GM18499 (cell line): ENCODE results near the gene GTPBP4.
"Not testable (repeated sequence)": the region's sequence is repeated elsewhere in the genome, so short reads cannot be mapped to it uniquely, and the experiment has no call there.

Experiments used
- ATAC-seq: cut with Tn5 transposase; IDR thresholded peaks from one replicate; pipeline ENCODE4 v1.9.1; 2021; ENCODE audit warnings: moderate number of reproducible peaks; ENCODE audit not compliant: insufficient read depth, unreplicated experiment

GTPBP4 gene

DNA sequence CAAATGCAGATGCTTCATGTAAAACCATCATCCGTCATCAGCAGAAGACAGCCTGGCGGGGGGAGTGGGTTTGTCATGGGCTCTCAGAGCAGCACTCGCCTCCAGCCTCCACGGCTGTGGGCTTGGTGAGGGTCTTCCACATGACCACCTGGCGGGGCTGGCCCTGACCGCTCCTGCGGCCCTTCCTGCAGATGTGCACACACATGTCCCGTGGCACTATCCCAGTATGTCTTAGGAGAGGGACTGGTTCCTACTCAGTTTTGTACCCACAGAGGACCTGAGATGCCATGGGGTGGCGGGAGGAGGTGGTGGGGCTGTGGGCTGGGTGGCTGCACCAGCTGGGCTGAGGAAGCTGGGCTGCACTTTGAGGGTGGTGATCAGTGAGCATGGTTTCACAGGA, 32.7 kb downstream of the GTPBP4 start:
- no peak for ATAC-seq

DNA sequence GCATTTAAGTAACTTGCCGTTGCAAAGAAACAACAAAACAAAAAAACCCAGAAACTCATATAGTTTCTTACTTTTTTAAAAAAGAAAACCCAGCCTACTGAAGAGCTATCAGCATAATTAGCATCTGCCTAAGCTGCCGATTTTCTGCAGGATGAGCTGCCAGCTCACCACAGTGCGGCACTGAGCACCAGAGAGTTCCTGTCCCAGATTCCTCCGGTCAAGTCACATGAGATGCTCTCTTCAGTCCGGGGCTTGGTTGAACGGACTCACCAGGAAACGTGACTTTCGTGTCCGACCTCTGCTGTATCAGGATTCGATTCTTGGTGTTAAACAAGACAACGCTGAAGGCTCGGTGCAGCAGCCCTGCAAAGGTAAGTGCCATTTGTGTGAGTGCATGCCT, 34.2 kb downstream of the GTPBP4 start:
- ATAC-seq, result no peak

DNA sequence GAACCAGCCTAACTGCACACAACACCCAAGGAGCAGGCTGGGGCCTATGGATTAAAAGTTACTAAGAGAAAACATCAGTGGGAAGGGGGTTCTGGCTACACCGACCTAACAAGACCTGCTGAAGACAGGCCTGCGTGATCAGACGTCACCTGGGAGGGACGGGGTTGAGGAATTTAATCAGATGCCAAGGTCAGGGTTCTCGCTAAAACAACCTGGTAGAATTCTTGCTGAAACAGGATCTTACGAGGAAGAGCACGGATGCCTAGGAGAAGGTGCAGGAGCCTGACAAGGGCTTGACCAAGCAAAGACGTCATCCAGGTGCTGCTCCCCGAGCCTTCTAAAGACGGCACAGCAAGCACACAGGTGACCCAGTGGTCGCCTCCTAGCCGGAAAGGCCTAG, 35.9 kb downstream of the GTPBP4 start:
- no peak for ATAC-seq

GRCh38 chr10:1025683-1026082, 37.4 kb downstream of the GTPBP4 start, which contains the start of gene IDI2:
Gene IDI2, minus strand, starts transcription at chr10:1025859. Its CDS starts 1,136 bp downstream, at chr10:1024723.
- no peak for ATAC-seq

DNA sequence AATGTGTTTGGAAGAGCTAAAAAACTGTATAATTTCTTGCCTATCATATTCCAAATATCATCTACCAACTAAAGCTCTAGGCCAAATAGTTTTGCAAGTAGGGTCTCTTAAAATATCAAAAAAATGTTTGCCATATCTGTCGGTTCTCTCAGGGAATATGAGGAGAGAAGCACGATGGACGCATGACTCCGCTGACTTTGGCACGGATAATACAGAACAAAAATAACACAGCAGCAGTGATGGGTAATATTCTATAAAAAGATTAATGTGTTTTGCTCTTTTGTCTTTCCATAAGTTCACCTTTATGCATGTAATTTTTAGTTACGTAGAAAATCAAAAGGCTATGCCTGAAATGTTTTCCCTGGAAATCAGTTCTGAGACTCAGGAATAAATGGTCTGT, 38.3 kb downstream of the GTPBP4 start:
- ATAC-seq, result no peak

- no peak for ATAC-seq
Observed at GRCh38 chr10:1029838-1030237, 41.6 kb downstream of the GTPBP4 start.

DNA sequence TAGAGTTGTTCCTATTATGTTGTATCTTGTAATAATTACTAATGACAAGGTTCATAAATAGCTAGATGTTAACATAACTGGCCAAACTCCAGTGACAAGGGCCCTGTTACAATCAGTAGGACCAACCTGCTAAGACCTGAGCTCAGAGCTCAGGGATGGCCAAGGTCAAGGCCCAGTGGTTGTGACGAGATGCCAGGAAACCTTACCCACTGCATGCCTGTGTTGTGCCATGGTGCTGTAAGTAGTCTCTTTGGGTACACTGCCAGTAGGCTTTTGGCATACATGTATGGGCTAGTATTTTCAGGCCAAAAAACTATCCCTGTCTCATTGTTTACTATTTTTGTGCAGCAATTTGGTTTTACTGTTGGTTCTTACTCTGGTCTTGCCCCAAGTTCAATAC, 45.4 kb downstream of the GTPBP4 start:
- ATAC-seq, result no peak

GRCh38 chr10:1034758-1035157, 46.5 kb downstream of the GTPBP4 start:
- no peak for ATAC-seq

DNA sequence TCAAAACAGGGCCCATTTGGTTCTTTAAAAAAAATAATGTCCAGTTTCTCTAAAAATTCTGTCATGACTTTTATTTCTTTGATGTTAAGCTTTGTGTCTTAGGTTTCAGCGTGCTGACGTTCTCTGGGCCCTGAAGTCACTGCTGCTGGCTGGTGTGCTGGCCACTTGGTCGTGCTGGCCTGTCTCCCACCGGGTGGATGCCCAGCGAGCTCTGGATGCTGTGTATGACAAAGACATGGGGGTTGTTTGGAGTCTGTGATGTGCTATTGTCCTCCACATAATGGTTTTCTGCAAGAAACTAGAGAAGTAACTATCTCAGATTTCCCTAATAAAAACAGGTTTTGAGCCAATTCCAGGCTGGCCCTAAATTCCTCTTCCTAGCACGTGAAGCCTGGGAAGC, 47.0 kb downstream of the GTPBP4 start:
- ATAC-seq, result no peak

DNA sequence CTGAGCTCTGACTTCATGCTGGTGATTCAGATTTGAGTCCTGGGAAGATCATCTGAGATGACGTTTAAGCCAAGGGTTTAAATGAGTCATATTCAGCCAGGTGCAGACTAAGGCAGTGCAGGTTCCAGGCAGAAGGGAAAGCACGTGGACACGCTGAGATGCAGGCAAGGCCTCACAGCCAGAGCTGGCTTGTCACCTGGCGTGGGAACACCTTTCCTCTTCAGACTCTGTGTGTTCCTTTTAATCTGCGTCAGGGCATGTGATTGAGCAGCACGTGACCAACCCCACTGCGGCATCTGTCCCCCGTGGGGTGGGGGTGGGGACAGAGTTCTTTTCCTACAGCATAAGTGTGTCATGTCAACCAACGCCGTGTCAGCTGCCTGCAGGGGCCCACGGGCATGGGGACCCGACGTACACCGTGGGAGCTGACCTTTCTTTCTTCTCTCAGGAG, 48.1 kb downstream of the GTPBP4 start:
- ATAC-seq, result peak; percentile 75

GRCh38 chr10:1037098-1037497, 48.9 kb downstream of the GTPBP4 start:
- no peak for ATAC-seq

GRCh38 chr10:1038769-1039168, 50.5 kb downstream of the GTPBP4 start:
- ATAC-seq, result not testable (repeated sequence)

DNA sequence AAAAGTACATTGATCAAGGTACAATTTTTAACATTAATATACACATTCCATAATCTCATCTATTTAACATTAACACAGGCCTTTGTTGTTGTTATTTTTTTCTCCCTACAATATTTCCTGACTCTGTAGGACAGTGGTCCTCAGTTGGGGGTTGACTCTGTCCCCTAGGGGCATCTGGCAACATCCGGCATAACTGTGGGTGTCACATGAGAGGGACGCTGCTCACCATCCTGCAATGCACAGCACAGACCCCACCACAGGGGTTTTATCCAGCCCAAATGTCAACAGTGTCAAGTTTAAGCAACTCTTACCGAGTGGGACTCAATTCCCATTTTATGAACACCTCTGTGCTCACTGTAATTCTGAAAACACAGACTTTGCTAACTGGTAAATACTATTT, 51.9 kb downstream of the GTPBP4 start:
- no peak for ATAC-seq

GRCh38 chr10:1041514-1041913, 53.3 kb downstream of the GTPBP4 start:
- no peak for ATAC-seq

GRCh38 chr10:1043532-1043995, 55.3 kb downstream of the GTPBP4 start:
- ATAC-seq, result no peak

- ATAC-seq, result no peak
Observed at GRCh38 chr10:1044146-1044545, 55.9 kb downstream of the GTPBP4 start.

- ATAC-seq, result no peak
Observed at GRCh38 chr10:1044964-1045363, 56.7 kb downstream of the GTPBP4 start.

GRCh38 chr10:1045415-1045814, 57.2 kb downstream of the GTPBP4 start:
- ATAC-seq, result no peak

- no peak for ATAC-seq
Observed at GRCh38 chr10:1047937-1048336, 59.7 kb downstream of the GTPBP4 start.

DNA sequence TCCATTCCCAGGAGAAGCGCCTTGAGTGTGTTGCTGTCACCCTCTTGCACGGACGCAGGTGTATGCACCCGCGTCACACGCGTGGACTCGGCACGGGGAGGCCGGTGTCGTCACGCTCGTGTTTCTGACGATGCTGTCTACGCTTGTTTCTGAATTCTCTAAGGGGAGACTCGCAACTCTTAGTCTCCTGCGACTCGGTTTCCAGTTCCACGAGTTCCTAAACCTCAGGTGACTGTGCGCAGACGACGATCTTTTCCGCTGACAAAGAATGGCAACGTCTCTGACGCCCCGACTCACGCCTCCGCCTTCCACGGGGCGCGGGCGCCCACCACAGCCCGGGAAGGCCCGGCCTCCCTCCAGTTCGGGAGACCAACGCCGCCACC, 60.1 kb downstream of the GTPBP4 start:
- no peak for ATAC-seq

- peak; percentile 71 for ATAC-seq
Observed at GRCh38 chr10:1048732-1049424, 60.6 kb downstream of the GTPBP4 start, which contains the start of gene IDI1. Gene IDI1, minus strand, starts transcription at chr10:1049119. Its CDS starts 116 bp downstream, at chr10:1049003.

GRCh38 chr10:1049425-1049958, 61.3 kb downstream of the GTPBP4 start:
- ATAC-seq, result peak; percentile 5
